IMR-90 (cell line): ENCODE measurements around the gene TSPAN4. TPM values are rescaled to one million over a fixed set of nuclear protein-coding genes. Genes with fewer than 3 reads are reported as not detected.

Experiments used
- ATAC-seq: fragments of 200-7000 bp; cut with Tn5 transposase; 2 replicates; pipeline ENCODE4 v1.9.1; 2020; ENCODE audit warnings: low read depth, mild to moderate bottlenecking, moderate library complexity
- BruUV-seq: library from RNA; stranded (reverse); fragments of 400-500 nt; replicated peaks from 2 replicates; lab custom pipeline; 2021; lab: Mats Ljungman, UMichigan
- CTCF ChIA-PET: fragments of 300-600 bp; formaldehyde crosslinking; extraction: SDS; loops from one replicate; lab custom pipeline; 2021; ENCODE audit warnings: antibody characterized with exemption; lab: Yijun Ruan, JAX
- POLR2A ChIA-PET: fragments of 300-600 bp; sonication (Branson Sonifier 250); formaldehyde crosslinking; loops from one replicate; lab custom pipeline; 2022; ENCODE audit warnings: antibody characterized with exemption; ENCODE audit not compliant: unreplicated experiment; lab: Charles Lee
- DNase-seq: peaks from one replicate; pipeline ENCODE4 v3.0.0; 2013
- H2AFZ ChIP-seq: replicated peaks from 2 replicates; pipeline ENCODE3; 2013; ENCODE audit warnings: low read length, mild to moderate bottlenecking; ENCODE audit not compliant: poor library complexity
- H2AK5ac ChIP-seq: 2 replicates; pipeline ENCODE4 v1.6.1; 2013; ENCODE audit warnings: low read depth, low read length, inconsistent platforms
- H2AK9ac ChIP-seq: replicated peaks from 2 replicates; pipeline ENCODE3; 2013; ENCODE audit warnings: mild to moderate bottlenecking, low read depth, low read length, moderate library complexity; ENCODE audit not compliant: poor library complexity
- H2BK120ac ChIP-seq: 2 replicates; pipeline ENCODE4 v1.6.1; 2013; ENCODE audit warnings: low read depth, low read length, inconsistent platforms
- H2BK15ac ChIP-seq: 3 replicates; pipeline ENCODE4 v1.6.1; 2013; ENCODE audit warnings: low read depth, low read length, inconsistent platforms
- H2BK20ac ChIP-seq: 2 replicates; pipeline ENCODE4 v1.6.1; 2013; ENCODE audit warnings: low read depth, mild to moderate bottlenecking, inconsistent platforms, low read length, moderate library complexity
- H2BK5ac ChIP-seq: 2 replicates; pipeline ENCODE4 v1.6.1; 2013; ENCODE audit warnings: mild to moderate bottlenecking, low read depth, low read length, inconsistent platforms; ENCODE audit not compliant: poor library complexity, severe bottlenecking
- H3K14ac ChIP-seq: replicated peaks from 2 replicates; pipeline ENCODE4 v1.6.1; 2013; ENCODE audit warnings: low read depth, low read length, inconsistent platforms
- H3K18ac ChIP-seq: 2 replicates; pipeline ENCODE4 v1.6.1; 2013; ENCODE audit warnings: low read depth, low read length, control low read depth
- H3K23ac ChIP-seq: 2 replicates; pipeline ENCODE4 v1.6.1; 2013; ENCODE audit warnings: low read depth, low read length, inconsistent platforms
- H3K27ac ChIP-seq: 2 replicates; pipeline ENCODE4 v1.5.1; 2013; ENCODE audit warnings: mild to moderate bottlenecking, control low read depth, low read length; ENCODE audit not compliant: insufficient read depth
- H3K27me3 ChIP-seq: 2 replicates; pipeline ENCODE4 v1.6.1; 2013; ENCODE audit warnings: low read length; ENCODE audit not compliant: control insufficient read depth, insufficient read depth
- H3K36me3 ChIP-seq: 2 replicates; pipeline ENCODE4 v1.6.1; 2013; ENCODE audit warnings: low read length, mixed read lengths; ENCODE audit not compliant: control insufficient read depth, insufficient read depth
- H3K4ac ChIP-seq: 2 replicates; pipeline ENCODE4 v1.6.1; 2013; ENCODE audit warnings: low read depth, low read length, inconsistent platforms
- H3K4me1 ChIP-seq: 2 replicates; pipeline ENCODE4 v1.6.1; 2013; ENCODE audit warnings: low read length, mixed read lengths; ENCODE audit not compliant: control insufficient read depth, insufficient read depth
- H3K4me2 ChIP-seq: 2 replicates; pipeline ENCODE4 v1.6.1; 2013; ENCODE audit warnings: low read depth, mild to moderate bottlenecking, control low read depth, low read length, moderate library complexity
- H3K4me3 ChIP-seq: 2 replicates; pipeline ENCODE4 v1.5.1; 2013; ENCODE audit warnings: low read depth, mild to moderate bottlenecking, control low read depth, low read length, moderate library complexity; ENCODE audit not compliant: insufficient read depth
- H3K56ac ChIP-seq: 2 replicates; pipeline ENCODE4 v1.6.1; 2013; ENCODE audit warnings: low read length, inconsistent platforms; ENCODE audit not compliant: insufficient read depth; ENCODE audit errors: extremely low read depth
- H3K79me1 ChIP-seq, 2 experiments: 2 replicates each; pipeline ENCODE4 v1.6.1; 2013; ENCODE audit warnings: low read length in 2 of 2, inconsistent platforms in 1 of 2, low read depth in 1 of 2
- H3K9ac ChIP-seq: 2 replicates; pipeline ENCODE4 v1.6.1; 2013; ENCODE audit warnings: low read depth, low read length, control low read depth
- H3K9me1 ChIP-seq: 2 replicates; pipeline ENCODE4 v1.6.1; 2013; ENCODE audit warnings: low read length, inconsistent platforms; ENCODE audit not compliant: insufficient read depth
- H3K9me3 ChIP-seq: 2 replicates; pipeline ENCODE4 v1.6.1; 2013; ENCODE audit warnings: low read length; ENCODE audit not compliant: control insufficient read depth, insufficient read depth
- H4K20me1 ChIP-seq: 2 replicates; pipeline ENCODE4 v1.6.1; 2013; ENCODE audit warnings: low read length, inconsistent platforms; ENCODE audit not compliant: insufficient read depth
- H4K5ac ChIP-seq: 2 replicates; pipeline ENCODE4 v1.6.1; 2013; ENCODE audit warnings: mild to moderate bottlenecking, low read depth, low read length, control low read depth
- H4K8ac ChIP-seq, 2 experiments: 2 replicates each; pipeline ENCODE4 v1.6.1; 2013; ENCODE audit warnings: low read depth in 2 of 2, low read length in 2 of 2, control low read depth in 1 of 2, inconsistent platforms in 1 of 2
- H4K91ac ChIP-seq: 2 replicates; pipeline ENCODE4 v1.6.1; 2013; ENCODE audit warnings: low read depth, low read length, inconsistent platforms; ENCODE audit not compliant: insufficient read depth
- POLR2A ChIP-seq: IDR thresholded peaks from 2 replicates; pipeline ENCODE4 v1.6.1; 2012; ENCODE audit warnings: mild to moderate bottlenecking, low read depth, low read length
- WGBS, 2 experiments: methylation state at CpG; one replicate each; pipeline versions ENCODE4 v1.1.5 to v1.1.7; 2013; ENCODE audit warnings: missing lambda C conversion rate in 2 of 2; ENCODE audit not compliant: insufficient read length in 1 of 2; ENCODE audit errors: extremely low coverage in 2 of 2; 5-methylcytosine and 5-hydroxymethylcytosine counted together
- dilution Hi-C: fragments of 300-500 bp; cut with HindIII; formaldehyde crosslinking; loops from one replicate; pipeline ENCODE4 v1.14.3; 2018; ENCODE audit warnings: low sequenced_read_pairs; ENCODE audit not compliant: unreplicated experiment
- in situ Hi-C: fragments of 300-500 bp; cut with MboI; formaldehyde crosslinking; loops from 3 replicates; pipeline ENCODE4 v1.14.3; 2019; ENCODE audit warnings: low sequenced_read_pairs, inconsistent platforms, mixed read lengths
- intact Hi-C: fragments of 100-400 bp; cut with micrococcal nuclease; formaldehyde crosslinking; loops from 2 replicates; pipeline ENCODE4 v1.10.0; 2022
- polyA plus RNA-seq, 3 experiments: library from polyadenylated mRNA; depleted of rRNA; stranded (reverse); fragments of >200 nt; gene quantifications; 2 replicates each; pipeline ENCODE4 v1.2.3, GENCODE V29; 2012; ENCODE audit warnings: low replicate concordance in 1 of 3
- total RNA-seq: library from RNA; depleted of rRNA; stranded (reverse); fragments of >200 nt; gene quantifications from 2 replicates; pipeline ENCODE4 v1.2.3, GENCODE V29; 2012

TSPAN4 gene
- total and polyA plus RNA-seq, 2 of the 4 experiments (the other 2 are of a cell fraction), result 161 to 293 TPM

DNA sequence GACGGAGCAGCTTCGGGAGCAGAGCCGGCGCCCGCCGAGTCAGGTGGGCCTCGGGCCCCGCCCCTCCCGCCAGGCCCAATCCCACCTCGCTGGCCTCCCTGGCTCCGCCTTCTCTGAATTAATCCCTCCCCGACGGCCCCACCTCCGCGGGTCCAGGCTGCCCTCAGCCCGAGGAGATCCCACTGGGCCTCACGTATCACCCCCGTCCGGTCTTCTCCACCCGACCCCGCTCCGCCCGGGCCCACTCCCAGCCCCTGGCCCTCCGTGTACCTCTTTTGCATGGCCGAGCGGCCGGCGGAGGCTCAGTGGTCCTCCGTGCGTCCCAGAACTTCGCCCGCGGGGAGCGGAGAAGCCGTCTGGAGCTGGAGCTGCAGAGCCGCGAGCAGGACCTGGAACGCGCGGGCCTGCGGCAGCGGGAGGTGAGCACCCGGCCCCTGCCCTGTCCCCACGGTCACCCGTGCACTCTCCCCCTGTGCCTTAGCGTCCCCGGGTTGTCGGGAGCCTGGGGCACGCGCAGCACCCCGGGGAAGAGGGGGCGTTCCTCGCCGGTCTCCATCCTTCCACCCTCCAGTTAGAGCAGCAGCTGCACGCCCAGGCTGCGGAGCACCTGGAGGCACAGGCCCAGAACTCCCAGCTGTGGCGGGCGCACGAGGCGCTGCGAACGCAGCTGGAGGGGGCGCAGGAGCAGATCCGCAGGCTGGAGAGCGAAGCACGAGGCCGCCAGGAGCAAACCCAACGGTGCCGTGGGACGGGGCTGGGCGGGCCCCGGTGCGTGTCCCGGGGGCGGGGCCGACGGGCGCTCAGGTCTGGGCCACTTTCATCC lies 12.1 kb upstream of the TSPAN4 start:
- no peaks in the 10 kb centered on the region for H3K9me3 ChIP-seq
- no peak for TF ChIP-seq POLR2A
- H2AFZ ChIP-seq, result peak overlapping the region; percentile 70
- H3K27ac ChIP-seq, result no peak overlapping the region
- no peak overlapping the region for H2BK20ac ChIP-seq
- H3K23ac ChIP-seq, result no peak overlapping the region
- no peak overlapping the region for H3K4ac ChIP-seq
- no peak overlapping the region for H4K5ac ChIP-seq
- peaks cover 40% of the 10 kb centered on the region for H4K20me1 ChIP-seq
- H2BK120ac ChIP-seq, result no peak overlapping the region
- no peak overlapping the region for H3K4me3 ChIP-seq
- peak overlapping the region; percentile 61 for H2AK9ac ChIP-seq
- no peak overlapping the region for H3K14ac ChIP-seq
- ATAC-seq (no peak), DNase-seq (no peak)
- in situ Hi-C loops (no loop called here), intact Hi-C loops (no loop called here), dilution Hi-C loops (no loop called here)
- peaks cover 37% of the 10 kb centered on the region for H3K4me1 ChIP-seq
- BruUV-seq, result no TSS peak
- H2BK15ac ChIP-seq, result no peak overlapping the region
- H3K36me3 ChIP-seq, result peaks cover 2% of the 10 kb centered on the region; the same call in 1 of the 2 replicates
- 22% methylated on average over 27 of the region's 78 CpGs; no CpG with 5 or more reads in 1 of the 2 experiments for WGBS, 2 experiments
- ChIA-PET CTCF (no interaction called here), POLR2A (no interaction called here)
- no peak overlapping the region for H3K4me2 ChIP-seq
- no peak overlapping the region for H4K8ac ChIP-seq
- no peak overlapping the region for H3K9ac ChIP-seq
- H3K27me3 ChIP-seq, result peaks cover 6% of the 10 kb centered on the region; the same call in 1 of the 2 replicates
- no peak overlapping the region for H2BK5ac ChIP-seq
- no peak overlapping the region for H2AK5ac ChIP-seq
- no peak overlapping the region for H3K56ac ChIP-seq
- no peak overlapping the region for H4K91ac ChIP-seq
- peaks cover 10% of the 10 kb centered on the region; the same call in 1 of the 2 replicates for H3K9me1 ChIP-seq
- peaks cover 5 to 29% of the 10 kb centered on the region in 2 experiments for H3K79me1 ChIP-seq
- H3K18ac ChIP-seq, result no peak overlapping the region
